ENCODE data around the gene FOXB1.

The FOXB1 gene

DNA sequence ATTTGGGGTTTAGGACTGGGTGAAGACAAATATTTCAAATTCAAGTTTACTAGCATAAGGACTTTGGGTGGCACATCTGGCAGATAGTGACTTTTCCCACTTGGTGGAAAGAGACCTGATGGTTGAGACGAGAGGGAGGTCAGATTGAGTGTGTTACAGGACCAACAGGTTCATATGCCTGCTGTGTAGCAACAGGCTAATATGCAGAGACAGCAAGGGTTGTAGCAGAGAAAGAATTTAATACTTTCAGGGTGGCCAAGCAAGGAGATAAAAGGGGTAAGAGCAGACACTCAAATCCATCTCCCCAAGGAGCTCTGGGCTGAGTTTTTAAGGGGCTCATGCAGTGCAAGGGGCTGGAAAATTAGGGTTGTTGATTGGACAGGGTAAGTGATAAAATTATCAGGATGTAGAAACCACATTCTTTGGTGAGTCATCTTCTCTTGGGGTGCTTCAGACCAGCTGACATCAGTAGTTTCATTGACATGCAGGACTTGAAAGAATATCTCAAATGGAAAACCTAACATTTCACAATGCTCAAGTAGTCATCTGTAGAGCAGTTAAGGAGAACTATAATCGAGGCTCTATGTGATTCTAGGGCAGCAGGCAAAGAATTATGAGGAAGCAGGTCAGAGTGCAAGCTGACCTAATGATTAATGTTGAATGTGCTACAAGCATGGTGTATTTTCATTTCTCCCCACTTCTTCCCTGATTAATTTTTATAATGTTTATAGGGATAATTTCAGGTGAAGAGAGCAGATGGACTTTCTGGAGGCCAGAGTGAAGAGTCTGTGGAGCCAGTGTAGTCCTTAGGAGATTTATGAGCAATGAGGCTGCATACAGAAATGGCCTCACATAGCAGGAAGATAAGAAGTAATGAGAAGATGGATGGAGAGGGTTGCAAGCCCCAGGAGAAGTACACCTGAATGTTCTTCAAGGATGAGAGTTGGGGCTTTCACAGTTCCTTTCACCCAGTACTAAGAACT lies 13.7 kb downstream of the FOXB1 start:
- DNase-seq (ENCODE audit: low read depth in 2 of 2) = no peak

DNA sequence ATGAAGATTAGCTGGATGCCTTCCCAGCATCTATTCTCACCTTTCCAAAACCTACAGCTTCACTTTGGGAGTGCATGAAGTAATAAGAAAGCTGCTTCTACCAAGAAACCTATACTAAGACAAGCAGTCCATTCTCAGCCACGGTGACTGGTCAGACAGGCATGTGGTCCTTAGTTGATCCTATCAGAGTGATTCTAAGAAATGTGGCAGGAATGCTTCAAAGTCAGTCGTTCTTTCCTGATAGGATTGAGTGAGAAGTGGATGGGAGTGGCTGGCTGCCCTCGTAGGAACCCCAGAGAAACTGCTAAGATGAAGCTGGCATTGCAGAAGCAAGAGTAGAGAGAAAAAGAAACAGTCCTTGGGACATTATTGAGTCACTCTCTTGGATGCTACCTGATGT lies 16.6 kb downstream of the FOXB1 start:
- DNase-seq (ENCODE audit: low read depth in 2 of 2) = no peak

DNA sequence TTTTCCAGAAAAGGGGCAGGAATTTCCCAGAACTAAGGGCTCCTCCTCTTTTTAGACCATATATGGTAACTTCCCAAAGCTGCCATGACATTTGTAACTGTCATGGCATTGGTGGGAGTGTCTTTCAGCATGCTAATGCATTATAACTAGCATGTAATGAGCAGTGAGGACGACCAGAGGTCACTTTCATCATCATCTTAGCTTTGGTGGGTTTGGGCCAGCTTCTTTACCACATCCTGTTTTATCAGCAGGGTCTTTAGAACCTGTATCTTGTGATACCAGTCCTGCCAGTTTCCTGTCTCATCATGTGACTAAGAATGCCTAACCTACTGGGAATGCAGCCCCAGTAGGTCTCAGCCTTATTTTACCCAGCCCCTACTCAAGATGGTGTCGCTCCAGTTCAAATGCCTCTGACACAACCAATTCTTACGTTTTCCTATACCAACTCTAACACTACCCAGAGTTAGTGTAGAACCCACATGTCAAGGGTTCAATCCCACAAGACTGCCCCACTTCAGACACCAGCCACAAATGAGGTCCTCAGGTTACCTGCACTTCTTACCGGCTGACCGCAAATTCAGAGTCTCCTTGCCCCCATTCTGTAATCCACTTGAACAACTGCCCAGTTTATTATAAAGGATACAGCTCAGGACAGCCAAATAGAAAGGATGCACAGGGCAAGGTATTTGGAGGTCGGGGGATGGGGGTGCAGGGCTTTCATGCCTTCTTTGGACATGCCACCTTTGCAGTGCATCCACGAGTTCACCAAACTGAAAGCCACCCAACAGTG lies 17.7 kb downstream of the FOXB1 start:
- no peak for DNase-seq (ENCODE audit: low read depth in 2 of 2)

DNA sequence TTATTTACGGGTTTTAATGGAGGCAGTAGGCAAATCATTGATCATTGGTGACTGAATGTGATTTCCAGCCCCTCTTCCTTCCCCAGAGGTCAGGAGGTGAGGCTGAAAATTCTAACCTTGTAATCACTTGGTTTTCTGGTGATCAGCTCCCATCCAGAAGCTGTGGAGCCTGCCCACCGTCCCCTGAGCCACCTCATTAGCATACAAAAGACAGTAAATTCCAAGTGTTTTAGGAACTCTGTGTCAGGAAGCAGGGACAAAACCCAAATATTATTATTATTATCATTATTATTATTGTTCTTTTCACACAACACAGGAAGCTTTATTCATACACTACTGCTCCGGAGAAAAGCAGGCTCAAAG lies 18.2 kb downstream of the FOXB1 start:
- DNase-seq (ENCODE audit: low read depth in 2 of 2) = no peak

DNA sequence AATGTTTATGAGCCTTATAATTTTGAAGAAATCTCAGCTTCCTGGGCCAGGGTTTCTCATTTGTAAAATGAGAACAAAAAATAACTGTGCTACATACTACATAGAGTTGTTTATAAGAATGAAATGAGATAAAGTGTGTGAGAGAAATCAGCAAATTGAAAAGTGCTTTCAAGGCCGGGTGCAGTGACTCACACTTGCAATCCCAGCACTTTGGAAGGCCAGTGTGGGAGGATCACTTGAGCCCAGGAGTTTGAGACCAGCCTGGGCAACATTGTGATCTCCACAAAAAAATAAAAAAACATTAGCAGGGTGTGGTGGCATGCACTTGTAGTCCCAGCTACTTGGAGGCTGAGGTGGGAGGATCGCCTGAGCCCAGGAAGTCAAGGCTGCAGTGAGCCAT lies 22.4 kb downstream of the FOXB1 start:
- DNase-seq (ENCODE audit: low read depth in 2 of 2) = no peak

DNA sequence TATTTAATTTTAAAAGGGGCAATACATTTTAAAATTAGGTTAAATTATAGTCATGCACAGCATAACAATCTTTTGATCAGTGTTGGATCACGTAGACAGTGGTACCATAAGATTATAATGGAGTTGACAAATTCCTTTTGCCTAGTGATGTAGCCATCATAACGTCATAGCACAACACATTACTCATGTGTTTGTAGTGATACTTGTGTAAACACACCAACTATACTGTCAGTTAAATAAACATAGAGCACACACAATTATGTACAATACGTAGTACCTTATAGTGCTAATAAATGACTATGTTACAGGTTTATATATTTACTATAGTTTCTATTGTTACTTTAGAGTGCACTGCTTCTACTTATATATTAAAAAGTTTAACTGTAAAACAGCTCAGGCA lies 31.2 kb downstream of the FOXB1 start:
- no peak for DNase-seq (ENCODE audit: low read depth in 2 of 2)

DNA sequence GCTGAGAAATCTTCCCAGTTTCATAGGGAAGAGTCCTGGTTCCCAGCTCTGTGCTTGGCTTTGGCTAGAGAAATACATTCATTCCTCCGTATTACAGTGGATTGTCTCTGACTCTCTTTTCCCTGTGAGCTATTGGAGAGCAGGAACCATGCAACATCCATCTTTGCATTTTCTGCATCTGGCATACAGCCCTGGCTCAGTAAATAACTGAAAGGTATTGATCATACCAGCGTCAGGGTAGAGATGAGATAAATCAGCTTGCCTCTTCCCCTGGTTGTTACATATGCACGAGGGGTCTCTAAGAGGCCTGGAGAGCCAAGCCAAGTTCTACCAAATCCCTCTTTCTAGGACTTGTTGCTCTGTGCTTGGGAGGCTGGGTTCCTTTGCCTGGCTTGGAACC lies 35.2 kb downstream of the FOXB1 start:
- no peak for DNase-seq (ENCODE audit: low read depth in 2 of 2)

DNA sequence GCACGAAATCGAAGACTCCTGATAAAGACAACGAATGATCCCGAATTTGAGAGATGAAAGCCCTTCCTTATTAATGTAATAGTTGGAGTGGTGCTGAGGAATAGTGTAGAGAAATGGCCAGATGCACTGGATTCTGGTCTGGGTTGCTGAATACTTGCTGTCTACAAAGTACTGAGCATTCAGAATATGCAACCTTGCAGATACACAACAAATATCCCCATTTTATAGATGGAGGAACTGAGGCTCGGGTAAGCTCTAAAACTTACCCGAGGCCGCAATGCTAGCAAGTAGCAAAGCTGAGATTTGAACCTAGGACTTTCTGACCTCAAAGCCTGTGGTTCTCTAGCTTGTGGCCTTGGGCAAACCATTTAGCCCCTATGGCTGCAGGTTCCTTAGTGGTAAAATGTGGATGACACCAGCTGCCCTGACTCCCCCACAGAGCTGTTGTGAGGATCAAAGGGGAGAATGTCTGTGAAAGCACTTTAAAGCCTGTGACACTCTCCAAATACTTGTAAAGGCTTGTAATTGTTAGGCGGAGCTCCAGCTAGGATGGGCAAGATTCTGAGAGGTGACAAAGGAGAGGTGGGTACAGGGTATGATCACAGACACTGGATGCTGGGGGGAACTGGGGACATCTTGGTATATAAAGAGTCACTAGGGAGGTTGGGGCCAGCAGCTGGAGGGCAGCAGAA lies 39.8 kb downstream of the FOXB1 start:
- no peak for DNase-seq (ENCODE audit: low read depth in 2 of 2)

DNA sequence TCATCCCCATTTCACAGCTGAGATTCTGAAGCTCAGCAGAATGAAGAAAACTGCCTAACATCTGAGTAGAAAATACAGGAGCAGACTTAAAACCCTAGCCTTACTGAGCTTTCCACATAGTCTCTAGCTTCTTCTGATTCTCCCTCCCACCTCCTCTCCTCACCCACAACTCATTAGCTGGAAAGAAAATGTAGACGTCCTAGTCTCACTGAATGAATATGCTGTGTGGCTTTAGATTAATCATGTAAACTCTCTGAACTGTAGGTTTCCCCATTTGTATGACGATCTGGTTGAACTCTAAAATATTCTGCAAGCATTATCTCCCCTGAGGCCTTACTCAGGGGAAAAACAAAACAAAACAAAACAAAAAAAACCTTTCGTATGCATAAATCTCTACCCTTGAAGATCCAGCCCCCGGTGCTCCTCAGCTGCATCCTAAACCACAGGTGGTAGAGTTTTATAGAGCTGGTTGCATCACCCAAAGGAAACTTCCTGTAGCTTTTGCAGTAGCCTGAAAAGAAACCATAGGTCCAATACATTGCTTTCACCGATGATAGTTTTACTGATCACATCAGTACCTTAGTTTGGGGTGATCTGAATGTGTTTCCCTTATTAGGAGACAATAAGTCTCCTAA lies 40.6 kb downstream of the FOXB1 start:
- DNase-seq (ENCODE audit: low read depth in 2 of 2) = no peak

DNA sequence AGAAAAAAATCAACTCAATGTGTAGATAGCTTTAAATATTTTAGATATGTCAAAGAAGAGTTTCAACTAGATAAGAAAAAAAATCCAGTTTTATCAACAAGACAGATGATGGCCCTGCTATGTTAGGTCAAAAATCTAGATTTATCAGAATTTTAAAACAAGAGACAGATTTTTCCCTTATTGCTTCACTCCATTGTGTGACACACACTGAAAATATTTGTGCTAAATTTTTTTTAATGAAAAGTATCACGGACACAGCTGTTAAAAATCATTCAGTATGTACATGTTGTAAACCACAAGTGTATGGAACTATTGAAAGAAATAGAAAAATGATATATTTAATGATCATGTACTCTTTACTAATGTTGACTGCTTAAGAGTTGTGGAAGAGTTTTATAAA lies 43.6 kb downstream of the FOXB1 start:
- DNase-seq (ENCODE audit: low read depth in 2 of 2) = peak; percentile 7 to 20

DNA sequence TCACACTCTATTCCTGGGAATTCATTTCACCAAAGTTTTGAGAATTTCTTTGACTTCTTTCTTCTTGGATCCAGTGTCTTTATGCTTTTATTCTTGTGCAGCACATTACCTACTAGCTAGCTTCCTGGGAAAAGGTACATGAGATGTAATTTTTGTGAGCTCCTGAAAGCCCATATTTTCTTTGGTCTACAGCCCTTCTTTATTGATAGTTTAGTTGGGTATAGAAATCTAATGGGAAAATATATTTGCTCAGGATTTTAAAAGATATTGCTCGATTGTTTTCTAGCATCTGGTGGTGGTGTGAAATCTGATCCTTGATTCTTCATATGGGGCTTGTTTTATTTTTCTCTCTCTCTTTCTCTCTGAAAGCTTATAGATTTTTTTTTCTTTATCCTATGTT lies 45.8 kb downstream of the FOXB1 start:
- no peak for DNase-seq (ENCODE audit: low read depth in 2 of 2)

DNA sequence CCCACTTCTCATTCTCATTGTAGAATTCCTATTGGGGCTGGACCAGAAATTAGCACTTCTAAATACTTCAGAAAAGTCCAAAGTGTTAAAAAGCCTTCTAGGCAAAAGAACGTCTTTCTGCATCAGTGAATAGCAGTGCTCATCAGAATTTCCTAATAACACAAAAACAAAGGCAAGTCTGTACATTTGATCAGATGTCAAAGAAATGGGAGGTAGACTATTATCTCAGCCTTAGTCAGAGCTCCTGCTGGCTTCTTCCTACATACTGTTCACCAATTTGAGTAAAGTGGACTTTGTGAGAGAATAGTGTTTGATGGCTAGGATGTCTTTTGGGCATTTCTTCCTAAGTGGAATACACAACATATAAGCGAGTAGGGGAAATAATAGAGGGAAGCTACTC lies 48.7 kb downstream of the FOXB1 start:
- DNase-seq (ENCODE audit: low read depth in 2 of 2) = no peak

DNA sequence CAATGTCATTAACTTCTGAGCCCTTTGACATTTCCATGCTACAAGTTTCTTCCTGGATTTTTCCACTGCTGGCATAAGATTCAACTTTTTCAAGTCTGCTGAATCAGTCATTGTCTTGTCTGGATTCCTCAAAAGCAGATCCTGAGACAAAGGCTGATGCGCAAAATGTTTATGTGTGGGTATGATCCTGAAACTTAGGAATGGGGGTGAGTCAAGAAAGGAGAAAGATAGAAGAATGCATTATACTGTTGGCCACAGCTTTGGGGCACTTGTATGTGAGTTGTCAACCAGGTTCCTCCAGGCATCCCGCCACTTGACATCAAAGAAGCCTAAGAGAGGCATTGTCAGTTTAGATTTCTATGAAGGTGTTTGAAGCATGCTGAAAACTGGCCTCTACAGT lies 50.4 kb downstream of the FOXB1 start:
- DNase-seq (ENCODE audit: low read depth in 2 of 2) = no peak
